Left lobe of liver (tissue), 2 donors: ENCODE measurements around the gene RYR1. TPM values are rescaled to one million over a fixed set of nuclear protein-coding genes. Genes with fewer than 3 reads are reported as not detected.
"Not testable (repeated sequence)": the region's sequence is repeated elsewhere in the genome, so short reads cannot be mapped to it uniquely, and the experiment has no call there.

Experiments
- ATAC-seq: fragments of 200-7000 bp; cut with Tn5 transposase; one replicate; pipeline ENCODE4 v1.9.1; 2020; ENCODE audit warnings: mild to moderate bottlenecking, moderate library complexity
- DNase-seq: peaks from one replicate; pipeline ENCODE4 v3.0.0-alpha.2; 2020; ENCODE audit warnings: low spot score
- total RNA-seq: library from RNA; stranded (reverse); gene quantifications from one replicate; pipeline ENCODE4 v1.2.1, GENCODE V29; 2021
- donor health status: DM: no; HTN: no; CAD: no; lungs with moderate emphysema.
- donor health status: DM: no; HTN: yes; CAD: no.

RYR1 gene
- total RNA-seq, 1 donor from 2014 or later = 0.68 TPM

- no peak for DNase-seq
- ATAC-seq = no peak
Measured at GRCh38 chr19:38592940-38593339, 159.4 kb downstream of the RYR1 start.

- ATAC-seq (peak; percentile 47), DNase-seq (no peak)
Measured at GRCh38 chr19:38596057-38596981, 162.8 kb downstream of the RYR1 start.

GRCh38 chr19:38597075-38597474 lies 163.6 kb downstream of the RYR1 start:
- no peak for DNase-seq
- no peak for ATAC-seq

GRCh38 chr19:38599722-38600121 lies 166.2 kb downstream of the RYR1 start:
- no peak for DNase-seq
- no peak for ATAC-seq

- not testable (repeated sequence) for ATAC-seq
Measured at GRCh38 chr19:38602856-38603255, 169.4 kb downstream of the RYR1 start.

GRCh38 chr19:38606131-38606530 lies 172.6 kb downstream of the RYR1 start:
- ATAC-seq = no peak
- DNase-seq = no peak

More at GRCh38 chr19:38602856-38603255, 169.4 kb downstream of the RYR1 start:
- DNase-seq = not testable (repeated sequence)

DNA sequence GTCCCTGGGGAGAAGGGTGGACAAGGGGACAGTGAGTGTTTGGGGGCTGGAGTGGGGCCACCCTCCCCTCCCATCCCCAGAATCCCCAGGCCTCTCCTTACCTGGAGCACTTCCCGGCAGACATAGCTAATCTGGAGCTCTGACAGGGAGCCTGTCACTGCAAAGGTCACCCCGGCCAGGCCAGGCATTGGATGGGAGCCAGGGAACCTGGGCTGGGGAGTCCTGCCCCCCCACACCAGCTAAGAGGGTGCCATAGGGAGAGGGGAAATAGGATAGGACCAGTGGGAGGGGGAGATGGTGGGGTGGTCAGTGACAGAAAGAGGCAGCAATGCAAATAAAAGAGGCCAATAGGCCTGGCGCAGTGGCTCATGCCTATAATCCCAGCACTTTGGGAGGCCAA lies 180.8 kb downstream of the RYR1 start:
- no peak for ATAC-seq
- no peak for DNase-seq

GRCh38 chr19:38615007-38615581 lies 181.6 kb downstream of the RYR1 start:
- ATAC-seq (no peak), DNase-seq (no peak)

DNA sequence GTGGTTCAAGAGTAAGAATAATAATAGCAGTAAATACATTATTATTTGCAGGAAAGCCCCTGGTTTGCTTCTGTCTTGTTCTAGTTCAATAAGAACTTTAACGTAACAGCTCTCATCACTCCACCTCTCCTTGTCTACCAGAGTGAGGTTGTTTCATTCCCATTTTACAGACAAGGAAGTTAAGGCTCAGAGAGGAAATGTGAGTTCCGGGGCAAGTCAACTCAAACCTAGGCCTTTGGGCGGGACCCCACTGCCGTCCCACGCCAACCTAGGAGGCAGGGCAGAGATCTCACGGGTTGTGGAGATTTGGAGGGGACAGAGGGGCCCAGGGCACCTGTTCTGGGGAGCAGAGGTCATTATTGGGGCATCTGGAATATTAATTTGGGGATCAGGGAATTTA lies 182.8 kb downstream of the RYR1 start:
- DNase-seq (no peak), ATAC-seq (no peak)

- DNase-seq = no peak
- ATAC-seq = no peak
Measured at GRCh38 chr19:38617283-38617763, 183.8 kb downstream of the RYR1 start.

DNA sequence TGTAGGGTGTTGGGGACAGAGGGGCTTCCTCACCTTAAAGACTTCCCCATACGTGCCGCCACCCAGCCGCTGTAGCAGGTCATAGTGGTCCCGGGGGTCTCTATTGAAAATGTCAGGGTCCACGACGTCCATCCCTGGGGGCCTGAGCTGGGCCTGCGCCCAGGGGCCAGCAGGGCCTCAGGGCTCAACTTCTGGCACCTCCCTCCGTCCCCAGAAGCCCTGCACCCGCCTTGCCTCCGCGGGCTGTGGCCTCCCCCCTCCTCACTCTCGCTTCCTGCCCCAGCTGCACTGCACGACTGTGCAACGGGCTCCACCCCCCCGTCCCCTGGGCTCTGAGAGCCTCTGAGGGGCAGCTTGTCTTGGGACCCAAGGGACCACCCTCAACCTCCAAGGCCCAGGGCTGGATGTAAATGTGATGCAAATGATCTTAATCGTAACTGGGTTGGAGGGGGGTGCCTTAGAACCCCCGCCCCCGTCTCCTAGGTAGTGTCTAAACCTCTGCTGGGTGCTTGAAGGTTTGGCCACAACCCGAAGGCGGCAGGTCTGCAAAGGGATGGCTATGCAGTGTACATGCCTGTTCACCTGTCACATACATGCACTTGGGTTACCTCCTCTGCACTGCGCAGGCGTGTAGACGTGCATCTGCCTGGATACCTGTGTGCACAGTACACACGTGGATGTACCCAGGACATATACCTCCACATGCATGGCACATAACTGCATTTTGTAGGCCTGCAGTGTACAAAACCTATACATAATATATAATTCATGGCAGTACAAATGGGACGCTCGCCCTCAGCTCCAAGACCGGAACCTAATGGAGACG lies 184.5 kb downstream of the RYR1 start, which contains the start of gene MAP4K1:
TSS of gene MAP4K1 (minus strand) at position 190 of the 826 bp plus-strand sequence. CDS start at position 132, 58 bp downstream.
- DNase-seq = peak; percentile 53
- peak; percentile 35 for ATAC-seq

DNA sequence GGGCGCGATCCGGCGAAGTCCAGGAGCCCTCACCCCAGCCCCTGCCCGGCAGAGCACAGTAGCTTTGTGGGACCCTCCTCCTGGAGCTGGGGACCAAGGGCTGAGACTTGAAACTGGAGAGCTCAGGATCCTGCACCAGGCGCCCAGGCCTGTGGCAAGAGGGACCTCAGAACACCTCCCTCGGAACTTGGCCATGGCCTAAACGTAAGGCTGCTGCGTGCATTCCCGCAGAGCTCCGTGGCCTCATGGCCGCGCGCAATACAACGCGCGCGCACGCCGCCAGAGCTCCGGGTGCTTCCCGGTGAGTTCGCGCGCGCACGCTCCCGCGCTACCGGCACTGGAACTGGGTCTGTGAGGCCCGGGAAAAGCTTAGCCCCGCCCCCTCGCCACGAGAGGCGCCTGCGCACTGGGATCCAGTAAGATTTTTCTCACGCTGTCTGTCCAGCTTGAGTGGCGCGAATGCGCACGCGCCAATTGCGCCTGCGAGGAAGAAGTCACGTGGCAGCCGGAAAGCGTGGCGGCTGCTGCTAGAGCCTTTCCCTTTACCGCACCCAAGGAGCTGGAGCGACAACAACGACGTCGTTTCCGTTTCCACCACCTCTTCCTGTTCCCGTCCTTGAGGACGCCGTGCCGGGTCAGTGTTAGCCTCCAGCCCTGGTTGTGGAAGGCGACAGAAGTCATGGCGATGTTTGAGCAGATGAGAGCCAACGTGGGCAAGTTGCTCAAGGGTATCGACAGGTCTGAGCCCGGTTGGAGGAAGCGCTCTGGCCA lies 185.3 kb downstream of the RYR1 start, which contains the start of gene EIF3K:
TSS of gene EIF3K (plus strand) at position 599 of the 771 bp plus-strand sequence. CDS start at position 680, 81 bp downstream.
- ATAC-seq (peak; percentile 93), DNase-seq (peak; percentile 100)

DNA sequence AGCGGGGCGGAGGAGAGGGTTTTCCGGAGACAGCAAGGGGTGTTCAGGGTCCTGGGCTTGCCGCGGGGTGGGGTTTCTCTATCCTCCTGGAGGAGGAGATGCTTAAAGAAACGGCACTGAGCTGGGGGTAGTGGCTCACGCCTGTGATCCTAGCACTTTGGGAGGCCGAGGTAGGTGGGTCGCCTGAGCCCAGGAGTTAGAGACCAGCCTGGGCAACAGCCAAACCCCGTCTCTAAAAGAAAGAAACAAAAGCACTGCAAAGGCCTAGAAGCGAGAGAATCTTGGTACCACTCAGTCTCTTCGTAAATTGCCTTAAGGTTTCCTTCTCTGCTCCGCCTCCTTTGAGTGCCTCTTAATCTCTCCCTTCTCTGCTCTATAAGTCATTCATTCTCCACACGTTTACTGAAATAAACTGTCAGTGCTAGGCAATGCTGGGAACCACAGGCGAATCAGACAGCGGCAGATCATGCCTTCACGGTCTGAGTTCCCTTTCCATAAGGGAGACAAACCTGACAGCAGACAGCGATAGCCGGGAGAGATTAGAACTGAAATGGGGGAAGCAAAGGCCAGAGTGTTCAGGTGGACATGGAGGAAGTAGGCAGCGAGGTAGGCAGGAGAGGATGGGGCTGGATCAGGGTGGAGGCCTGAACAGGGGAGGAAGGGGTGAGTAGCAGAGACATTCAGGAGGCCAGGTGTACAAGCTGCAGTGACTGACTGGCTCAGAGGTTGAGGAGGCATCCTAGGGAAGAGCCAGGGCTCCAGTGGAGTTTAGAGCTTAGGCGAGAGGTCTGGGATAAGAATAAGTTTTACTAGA lies 186.1 kb downstream of the RYR1 start:
- DNase-seq = no peak
- no peak for ATAC-seq

DNA sequence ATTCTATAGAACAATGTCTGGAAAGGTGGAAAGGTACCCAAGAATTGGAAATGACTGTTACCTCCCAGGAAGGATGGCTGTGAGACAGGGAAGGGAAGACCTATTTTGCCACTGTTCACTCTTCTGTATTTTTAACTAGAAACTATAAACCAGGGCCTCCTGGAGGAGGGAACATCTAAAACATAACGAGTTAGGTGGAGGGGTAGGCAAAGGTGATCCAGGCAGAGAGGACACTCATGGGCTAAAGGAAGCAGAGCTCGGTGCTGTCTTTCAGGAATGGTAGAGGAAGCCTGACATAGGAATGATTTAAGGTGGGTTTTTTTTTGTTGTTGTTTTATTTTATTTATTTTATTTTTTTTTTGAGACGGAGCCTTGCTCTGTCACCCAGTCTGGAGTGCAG lies 191.3 kb downstream of the RYR1 start:
- DNase-seq (no peak), ATAC-seq (no peak)

- DNase-seq (no peak), ATAC-seq (no peak)
Measured at GRCh38 chr19:38626401-38626800, 192.9 kb downstream of the RYR1 start.

GRCh38 chr19:38629568-38629967 lies 196.1 kb downstream of the RYR1 start:
- DNase-seq = no peak
- ATAC-seq = no peak

- not testable (repeated sequence) for ATAC-seq, DNase-seq
Measured at GRCh38 chr19:38631301-38631700, 197.8 kb downstream of the RYR1 start.

DNA sequence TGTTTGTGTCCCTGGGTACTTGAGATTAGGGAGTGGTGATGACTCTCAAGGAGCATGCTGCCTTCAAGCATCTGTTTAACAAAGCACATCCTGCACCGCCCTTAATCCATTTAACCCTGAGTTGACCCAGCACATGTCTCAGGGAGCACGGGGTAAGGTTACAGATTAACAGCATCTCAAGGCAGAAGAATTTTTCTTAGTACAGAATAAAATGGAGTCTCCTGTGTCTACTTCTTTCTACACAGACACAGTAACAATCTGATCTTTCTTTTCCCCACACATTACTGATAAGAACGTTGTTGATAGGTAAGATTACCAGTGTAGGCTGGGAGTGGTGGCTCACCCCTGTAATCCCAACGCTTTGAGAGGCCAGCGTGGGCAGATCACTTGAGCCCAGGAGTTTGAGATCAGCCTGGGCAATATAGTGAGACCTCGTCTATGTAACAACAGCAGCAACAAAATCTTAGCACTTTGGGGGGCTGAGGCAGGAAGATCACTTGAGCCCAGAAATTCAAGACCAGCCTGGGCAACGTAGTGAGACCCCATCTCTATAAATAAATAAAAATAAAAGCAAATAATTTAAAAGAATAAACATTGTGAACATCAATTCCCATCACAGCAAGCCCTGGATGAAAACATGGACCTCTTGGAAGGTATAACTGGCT lies 198.5 kb downstream of the RYR1 start:
- not testable (repeated sequence) for ATAC-seq, DNase-seq
